Esophagus mucosa (tissue), 1 donor: ENCODE measurements around the gene ZNF839. TPM values are rescaled to one million over a fixed set of nuclear protein-coding genes. Genes with fewer than 3 reads are reported as not detected.
A peak's percentile ranks its signal among the peaks of the same experiment; 100 is the strongest.
"Not testable (repeated sequence)": the region's sequence is repeated elsewhere in the genome, so short reads cannot be mapped to it uniquely, and the experiment has no call there.

Source experiments
- ATAC-seq: fragments of 200-7000 bp; cut with Tn5 transposase; one replicate; pipeline ENCODE4 v1.9.1; 2020
- total RNA-seq: library from RNA; stranded (reverse); gene quantifications from one replicate; pipeline ENCODE4 v1.2.4, GENCODE V29; 2023
- donor health status: DM: yes; HTN: yes; CAD: no.

Gene ZNF839
- total RNA-seq, 1 donor from 2014 or later, result 6.1 TPM

DNA sequence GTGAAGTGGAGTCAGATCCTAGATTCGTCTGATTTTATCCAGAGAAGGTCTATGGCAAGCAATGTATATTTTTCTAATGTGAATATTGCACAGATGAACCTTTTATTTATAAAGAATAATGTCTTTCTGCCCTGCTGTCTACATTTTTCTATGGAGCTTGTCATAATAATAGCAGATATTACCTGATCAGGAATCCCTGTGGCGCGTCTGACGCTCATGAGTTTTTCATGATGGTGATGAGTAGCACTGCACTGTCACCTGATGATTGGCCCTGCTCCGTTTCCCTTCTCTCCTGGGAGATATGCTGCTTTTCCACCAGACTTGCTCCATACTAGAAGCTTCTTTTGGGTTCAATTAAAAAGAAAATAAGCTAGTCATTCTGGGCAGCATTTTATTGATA lies 22.7 kb downstream of the ZNF839 start:
- ATAC-seq, result no peak

DNA sequence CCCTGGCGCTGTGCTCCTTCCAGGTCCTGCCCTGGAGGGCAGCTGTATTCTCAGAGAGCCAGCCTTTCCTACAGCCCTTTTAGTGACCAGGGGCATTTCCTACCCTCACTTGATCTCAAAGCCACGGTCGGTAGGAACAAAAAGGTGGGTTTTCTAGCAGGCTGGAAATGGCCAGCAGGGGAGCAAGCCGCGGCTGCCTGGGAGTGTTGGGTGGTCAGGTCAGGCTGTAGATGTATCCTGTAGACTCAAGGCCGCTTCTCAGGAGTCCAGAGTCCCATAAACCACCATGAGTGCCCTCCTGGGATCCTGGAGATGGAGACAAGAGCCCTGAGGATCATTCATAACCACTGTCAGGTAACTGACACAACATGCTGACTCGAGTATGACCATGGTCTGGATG lies 24.5 kb downstream of the ZNF839 start:
- no peak for ATAC-seq

DNA sequence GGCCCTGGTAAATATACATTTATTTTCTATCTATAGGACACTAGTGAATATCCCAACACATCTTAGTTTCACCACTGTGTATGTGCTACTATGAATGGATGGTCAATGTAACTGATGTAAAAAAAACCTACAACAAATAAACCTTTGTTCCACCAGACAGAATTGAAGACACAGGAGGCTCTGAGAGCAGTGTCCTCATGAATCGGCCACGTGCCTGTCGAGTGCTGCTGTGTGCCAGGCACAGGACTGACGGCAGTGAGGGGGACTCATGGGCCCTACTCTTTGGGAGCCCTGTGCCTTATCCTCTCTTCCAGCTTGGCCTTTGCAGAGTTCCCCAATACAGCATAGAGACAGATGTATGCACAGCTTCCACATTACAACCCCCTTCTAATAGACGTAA lies 24.9 kb downstream of the ZNF839 start:
- ATAC-seq, result no peak

DNA sequence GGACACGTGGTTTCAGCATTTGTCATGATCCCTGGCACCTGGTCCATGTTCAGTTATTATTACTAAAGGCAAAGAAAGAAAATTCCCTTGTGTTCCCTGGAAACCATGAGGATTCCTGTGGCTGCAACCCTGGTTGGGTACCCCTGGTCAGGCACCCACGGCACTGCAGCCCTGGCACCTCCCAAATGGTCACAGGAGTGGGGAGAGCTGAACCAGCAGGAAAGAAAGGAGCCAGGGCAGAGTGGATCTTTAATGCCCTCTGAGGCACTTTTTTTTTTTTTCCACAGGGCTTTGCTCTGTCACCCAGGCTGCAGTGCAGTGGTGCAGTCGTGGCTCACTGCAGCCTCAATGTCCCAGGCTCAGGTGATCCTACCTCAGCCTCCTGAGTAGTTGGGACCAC lies 25.7 kb downstream of the ZNF839 start:
- no peak for ATAC-seq

DNA sequence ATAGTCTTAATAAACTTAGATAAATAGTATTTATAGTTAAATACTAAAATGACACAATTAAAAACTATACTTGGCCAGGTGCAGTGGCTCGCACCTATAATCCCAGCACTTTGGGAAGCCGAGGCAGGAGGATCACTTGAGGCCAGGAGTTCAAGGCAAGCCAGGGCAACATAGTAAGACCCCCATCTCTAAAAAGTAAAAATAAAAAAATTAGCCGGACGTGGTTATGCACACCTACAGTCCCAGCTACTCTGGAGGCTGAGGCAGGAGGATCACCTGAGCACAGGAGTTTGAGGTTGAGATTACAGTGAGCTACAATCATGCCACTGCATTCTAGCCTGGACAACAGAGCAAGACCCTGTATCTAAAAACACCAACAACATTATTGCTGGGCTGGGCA lies 27.1 kb downstream of the ZNF839 start:
- ATAC-seq, result no peak

DNA sequence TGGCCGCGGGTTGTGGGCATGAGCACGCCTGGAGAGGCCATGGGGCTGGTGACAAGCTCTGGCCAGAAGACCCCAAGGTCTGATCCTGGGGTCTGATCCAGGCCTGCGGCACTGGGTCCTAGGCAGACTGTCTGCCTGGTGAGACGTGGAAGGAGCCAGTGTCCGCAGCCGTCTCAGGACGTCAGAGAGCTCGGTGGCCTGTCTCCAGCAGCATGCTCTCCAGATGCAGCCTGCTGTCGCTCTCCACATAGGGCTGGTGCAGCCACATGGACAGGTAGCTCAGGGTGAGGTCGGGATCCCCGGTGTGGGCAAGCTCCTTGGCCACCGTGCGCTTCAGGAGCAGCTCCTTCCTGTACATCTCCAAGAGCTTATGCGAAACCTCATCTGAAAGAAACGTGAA lies 28.8 kb downstream of the ZNF839 start:
- peak; percentile 23 for ATAC-seq

DNA sequence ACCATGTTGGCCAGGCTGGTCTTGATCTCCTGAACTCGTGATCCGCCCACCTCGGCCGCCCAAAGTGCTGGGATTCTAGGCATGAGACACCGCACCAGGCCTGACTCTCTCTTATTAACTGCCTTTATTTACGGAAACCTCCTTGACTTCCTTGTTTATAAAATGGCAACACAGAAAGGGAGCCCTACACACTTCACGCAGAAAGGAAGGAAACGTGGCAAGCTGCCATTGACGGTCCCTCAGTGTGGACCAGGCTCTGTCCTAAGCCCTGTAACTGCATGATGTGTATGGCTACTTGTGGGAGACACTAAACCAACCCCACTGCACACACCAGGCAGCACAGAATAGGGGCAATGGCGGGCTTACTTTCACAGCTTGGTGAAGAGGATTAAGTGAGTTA lies 31.5 kb downstream of the ZNF839 start:
- ATAC-seq, result no peak

DNA sequence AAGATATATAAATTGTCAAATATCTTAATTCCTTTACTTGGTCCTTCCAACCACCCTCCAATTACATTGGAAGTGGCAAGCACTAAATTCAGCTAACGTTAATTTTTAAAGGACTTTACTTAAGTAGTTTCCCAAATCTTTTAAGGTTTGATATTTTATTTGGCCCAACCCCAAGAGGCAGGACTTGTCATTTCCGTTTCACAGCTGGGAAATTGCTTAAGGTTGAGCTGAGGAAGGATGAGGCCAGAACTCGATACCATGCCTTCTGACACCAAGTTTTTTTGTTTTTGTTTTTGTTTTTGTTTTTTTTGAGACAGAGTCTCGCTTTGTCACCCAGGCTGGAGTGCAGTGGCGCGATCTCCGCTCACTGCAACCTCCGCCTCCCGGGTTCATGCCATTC lies 32.0 kb downstream of the ZNF839 start:
- ATAC-seq, result not testable (repeated sequence)

DNA sequence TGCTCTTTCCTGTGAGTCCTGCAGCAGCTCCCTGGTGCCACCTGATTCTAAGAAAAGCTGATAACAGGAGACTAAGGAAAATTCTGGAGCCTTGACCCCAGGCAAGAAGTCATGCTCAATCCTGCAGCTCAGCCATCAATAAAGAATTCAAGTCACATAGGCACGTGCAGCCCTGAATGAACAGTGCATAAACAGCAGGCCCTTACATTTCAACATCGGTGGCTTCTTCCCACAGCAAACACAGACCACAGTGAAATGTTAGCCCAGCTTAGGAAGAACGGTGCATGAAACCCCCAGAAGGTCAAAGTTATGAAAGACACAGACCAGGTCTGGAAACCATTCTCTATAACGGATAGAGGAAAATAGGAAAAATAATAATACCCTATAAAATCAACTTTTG lies 32.7 kb downstream of the ZNF839 start:
- ATAC-seq, result no peak

DNA sequence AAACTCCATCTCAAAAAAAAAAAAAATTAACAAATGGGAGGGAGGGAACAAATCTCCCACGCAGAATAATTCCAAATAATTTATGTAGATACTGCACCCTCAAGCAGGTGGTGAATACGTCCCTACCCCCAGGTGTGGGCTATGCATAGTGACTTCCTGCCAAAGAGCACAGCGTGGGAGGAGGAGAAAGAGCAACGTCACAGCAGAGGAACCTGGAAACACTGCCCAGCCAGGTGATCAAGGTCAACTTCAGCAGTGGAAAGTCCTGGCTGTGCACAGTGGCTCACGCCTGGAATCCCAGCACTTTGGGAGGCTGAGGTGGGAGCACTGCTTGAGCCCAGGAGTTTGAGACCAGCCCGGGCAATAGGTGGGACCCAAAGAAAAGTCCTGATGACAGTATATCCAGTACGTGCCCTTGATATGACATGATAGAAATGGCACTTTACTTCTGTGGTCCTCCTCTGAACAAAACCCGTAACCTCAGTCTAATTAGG lies 33.6 kb downstream of the ZNF839 start:
- ATAC-seq, result no peak

DNA sequence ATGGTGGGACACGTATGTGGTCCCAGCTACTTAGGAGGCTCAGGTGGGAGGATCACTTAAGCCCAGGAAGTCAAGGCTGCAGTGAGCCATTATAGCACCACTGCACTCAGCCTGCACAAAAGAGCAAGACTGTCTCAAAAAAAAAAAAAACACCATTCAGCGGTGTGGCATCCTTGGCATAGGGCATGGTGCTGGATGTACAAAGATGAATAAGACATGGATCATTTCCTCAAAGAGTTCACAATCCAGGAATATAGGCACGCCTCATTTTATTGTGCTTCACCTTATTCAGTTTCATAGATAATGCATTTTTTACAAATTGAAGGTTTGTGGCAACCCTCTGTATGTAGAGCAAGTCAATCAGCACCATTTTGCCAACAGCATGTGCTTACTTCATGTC lies 36.7 kb downstream of the ZNF839 start:
- ATAC-seq, result no peak

DNA sequence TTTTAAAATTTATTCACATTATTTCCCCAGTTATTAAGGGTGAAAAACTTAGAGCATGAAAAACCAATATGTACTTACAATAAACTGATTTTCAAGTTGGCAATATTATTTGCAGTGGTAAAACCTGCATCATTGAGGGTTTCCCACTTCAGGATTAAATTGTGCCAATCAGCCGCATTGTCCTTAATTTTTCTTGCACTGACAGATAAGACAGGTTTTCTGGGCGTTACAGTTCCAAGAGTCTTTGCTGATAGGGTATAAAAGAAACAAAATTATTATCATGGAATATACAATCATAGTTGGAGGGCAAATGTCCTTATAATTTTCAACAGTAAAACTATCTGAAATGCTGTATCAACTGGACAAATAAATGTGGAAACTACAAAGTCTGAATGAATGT lies 39.8 kb downstream of the ZNF839 start:
- ATAC-seq, result no peak

DNA sequence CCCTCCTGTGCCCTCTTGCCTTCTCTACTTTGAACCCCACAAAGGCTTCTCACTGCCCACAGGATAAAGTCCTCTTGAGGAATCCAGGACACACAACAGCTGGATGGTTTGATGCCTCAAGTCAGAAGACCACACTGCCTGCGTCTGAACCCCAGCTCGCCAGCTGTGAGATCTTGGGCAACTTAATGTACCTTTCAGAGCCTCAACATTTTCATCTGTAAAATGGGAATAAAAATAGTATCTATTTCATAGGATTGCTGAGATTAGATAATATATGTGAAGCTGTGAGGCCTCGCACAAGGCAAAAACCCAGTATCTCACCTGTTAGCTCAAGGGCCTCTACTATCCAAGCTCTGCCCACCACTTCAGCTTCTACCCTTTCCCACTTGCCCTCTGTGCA lies 40.8 kb downstream of the ZNF839 start:
- ATAC-seq, result no peak

DNA sequence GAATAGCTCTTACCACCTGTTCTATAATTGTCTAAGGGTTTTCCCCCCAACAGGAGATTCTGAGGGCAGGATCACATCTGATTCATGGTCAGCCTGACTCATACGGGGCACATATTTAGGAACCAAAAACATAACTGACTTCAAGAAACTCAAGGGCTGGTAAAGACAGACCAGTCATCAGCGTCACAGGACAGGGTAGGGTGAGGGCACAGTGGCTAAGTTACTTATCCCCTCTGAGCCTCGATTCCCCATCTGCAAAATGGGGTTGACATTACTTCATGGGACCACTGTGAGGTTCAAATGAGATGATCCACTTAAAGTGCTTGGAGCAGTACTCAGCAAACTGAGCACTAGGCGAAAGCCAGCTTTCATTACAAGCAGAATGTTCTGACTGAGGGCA lies 42.5 kb downstream of the ZNF839 start:
- ATAC-seq, result peak; percentile 68

DNA sequence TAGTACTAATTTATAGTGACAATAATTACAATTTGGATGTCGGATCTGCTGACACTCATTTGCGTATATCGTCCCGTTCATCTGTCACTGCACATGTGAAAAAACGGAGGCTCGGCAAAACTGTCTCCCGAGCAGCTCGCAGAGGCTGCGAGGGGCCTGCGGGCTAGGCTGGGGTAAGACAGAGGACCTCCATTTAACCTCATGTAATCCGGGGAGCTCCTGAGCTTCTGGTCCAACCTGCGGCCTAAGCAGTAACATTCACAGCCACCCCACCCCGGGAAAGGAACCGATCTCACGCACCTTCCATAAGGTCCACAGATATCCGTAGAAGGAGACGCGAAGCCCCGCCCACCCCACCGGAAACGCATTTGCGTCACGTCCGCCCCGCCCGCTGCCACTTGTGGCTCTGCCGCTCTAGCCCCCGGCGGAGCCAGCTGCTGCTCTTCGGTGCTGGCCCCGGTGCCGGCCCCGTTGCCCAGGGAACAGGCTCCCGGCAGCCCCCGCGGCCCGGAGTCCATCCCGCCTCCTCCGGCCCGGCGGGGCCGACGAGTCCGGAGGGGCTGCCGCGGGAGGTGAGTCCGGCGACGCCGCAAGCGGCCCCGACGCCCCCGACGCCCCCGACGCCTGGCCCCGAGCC lies 43.1 kb downstream of the ZNF839 start, which contains the start of the genes CINP and TECPR2:
Gene CINP, minus strand, starts transcription at position 346 of the 637 bp plus-strand sequence. Its CDS starts 39 bp downstream, at position 307.
Gene TECPR2, plus strand, starts transcription at position 397 of the 637 bp plus-strand sequence. CDS start 13,781 bp downstream, outside the sequence.
- peak; percentile 97 for ATAC-seq

DNA sequence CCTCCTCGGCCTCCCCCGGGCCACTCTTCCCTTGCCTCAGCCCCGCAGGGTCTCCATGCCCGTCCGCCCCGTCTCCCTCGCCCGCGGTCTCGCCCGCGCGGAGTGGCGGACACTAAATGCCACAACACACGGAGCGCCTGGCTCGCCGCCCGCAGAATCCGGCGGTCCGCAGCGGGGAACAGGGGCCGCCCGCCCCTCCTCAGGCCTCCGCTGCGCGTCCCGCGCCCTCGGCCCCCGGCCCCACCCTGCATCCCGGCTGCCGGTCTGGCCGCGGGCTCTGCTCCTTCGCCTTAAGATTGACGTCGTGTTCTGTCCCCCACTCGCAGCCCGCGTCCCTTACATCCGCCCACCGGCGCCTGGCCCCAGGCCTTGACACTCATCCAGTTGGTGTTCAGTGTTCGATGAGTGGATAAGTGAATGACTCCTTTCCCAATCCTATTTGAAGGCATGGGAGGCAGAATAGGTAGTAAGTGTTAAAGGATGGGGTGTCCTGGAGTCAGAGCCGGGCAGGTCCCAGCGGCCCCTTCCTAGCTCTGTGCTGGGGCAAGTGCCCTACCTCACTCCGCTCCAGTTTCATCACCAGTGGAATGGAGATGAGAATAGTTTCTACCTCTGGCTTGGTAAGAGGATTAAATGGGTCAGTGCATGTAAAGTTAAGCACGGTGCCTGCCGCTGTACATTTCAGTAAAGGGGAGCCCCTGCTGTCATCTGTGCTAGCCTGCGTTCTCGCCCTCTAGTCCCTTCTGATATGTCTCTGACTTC lies 43.8 kb downstream of the ZNF839 start:
- ATAC-seq, result peak; percentile 30

DNA sequence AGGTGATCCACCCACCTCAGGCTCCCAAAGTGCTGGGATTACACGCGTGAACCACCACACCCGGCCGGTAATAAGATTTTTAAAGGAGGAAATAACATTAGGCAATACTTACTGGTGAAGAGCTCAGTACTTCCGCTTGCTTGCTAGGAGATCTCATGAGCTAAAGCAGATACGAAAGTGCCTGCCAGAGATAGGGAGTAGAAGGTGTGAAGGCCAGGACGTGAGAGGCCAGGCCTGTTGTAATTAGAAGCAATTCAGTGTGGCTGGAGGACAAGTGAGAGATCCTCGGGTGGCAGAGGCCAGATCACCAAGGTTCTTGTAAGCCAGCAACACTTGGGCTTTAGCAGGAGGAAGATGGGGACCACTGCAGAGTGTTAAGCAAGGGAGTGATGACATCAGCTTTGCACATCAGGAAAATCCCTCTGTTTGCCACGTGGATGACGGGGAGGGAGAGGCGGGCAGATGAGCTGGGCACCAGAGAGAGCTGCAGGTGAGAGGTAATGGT lies 50.8 kb downstream of the ZNF839 start:
- peak; percentile 35 for ATAC-seq

DNA sequence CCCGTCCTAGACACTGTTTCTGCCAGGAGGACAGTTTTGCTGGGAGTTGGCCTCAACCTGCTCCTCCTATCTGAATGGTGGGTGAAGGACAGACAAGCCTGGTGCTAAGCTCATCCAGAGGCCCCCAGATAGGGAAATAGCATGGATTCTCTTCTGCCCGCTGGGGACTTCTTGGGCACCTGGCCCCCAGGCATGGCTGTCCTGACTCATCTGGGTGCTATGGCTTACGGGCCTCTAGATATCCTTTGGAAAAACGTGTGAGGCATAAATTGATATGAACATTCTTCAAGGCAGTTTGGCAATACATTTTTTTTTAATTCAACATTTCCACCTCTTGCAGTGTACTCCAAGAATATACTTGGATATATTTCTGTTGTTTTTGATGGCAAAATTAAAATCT lies 51.8 kb downstream of the ZNF839 start:
- ATAC-seq, result no peak

DNA sequence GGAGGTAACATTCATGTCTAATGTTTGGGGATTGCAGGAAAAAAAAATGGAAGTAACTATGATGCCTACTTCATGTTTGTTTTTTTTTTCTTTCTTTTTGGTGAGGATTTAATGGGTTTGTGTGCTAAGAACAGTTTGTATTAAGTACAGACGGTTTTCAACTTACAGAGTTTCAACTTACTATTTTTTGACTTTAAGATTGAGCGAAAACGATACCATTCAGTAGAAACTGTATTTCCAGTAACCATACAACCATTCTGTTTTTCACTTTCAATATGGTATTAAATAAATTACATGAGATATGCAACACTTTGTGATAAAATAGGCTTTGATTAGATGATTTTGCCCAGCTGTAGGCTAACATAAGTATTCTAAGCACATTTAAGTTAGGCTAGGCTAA lies 53.6 kb downstream of the ZNF839 start:
- no peak for ATAC-seq

DNA sequence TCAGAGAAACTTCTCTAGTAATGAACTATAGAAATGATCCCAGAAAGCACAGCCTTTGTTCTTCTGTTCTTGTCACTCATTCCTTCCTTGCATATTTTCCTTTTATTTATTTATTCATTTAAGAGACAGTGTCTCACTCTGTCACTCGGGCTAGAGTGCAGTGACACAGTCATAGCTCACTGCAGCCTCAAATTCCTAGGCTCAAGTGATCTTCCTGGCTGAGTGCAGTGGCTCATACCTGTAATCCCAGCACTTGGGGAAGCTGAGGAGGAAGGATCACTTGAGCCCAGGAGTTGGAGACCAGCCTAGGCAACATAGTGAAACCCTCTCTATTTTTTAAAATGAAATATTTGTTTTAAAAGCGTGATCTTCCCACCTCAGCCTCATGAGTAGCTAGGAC lies 54.7 kb downstream of the ZNF839 start:
- ATAC-seq, result no peak

DNA sequence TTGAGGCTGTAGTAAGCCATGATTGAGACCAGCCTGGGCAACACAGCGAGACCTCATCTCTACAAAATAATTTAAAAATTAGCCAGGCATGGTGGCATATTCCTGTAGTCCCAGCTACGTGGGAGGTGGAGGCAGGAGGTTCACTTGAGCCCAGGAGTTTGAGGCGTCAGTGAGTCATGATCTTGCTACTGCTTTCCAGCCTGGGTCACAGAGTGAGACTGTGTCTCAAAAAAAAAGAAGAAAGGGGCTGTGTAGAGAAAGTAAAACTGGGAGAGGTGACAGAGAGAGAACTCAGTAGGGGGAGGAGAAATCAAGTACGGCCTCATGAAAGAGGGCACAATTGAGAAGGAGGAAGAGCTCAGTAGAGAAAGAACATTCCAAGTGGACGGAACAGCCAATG lies 55.6 kb downstream of the ZNF839 start:
- ATAC-seq, result no peak

DNA sequence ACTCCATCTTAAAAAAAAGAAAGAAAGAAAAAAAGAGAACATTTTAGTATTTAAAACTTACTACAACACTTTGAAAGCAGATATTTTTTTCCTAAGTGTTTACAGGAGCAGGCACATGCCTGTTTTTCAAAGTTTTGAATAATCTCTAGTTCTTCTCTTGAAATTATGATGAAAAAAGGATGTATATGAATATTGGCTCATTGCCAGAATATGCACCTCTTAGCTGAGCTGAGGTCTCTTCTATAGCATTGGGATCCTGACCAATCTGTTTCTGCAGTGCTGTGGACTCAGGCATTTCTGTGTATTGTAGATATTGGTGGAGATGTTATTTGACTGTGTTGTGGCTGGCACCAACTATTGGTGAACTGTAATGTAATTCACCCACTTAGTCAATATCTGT lies 58.1 kb downstream of the ZNF839 start:
- ATAC-seq, result no peak

DNA sequence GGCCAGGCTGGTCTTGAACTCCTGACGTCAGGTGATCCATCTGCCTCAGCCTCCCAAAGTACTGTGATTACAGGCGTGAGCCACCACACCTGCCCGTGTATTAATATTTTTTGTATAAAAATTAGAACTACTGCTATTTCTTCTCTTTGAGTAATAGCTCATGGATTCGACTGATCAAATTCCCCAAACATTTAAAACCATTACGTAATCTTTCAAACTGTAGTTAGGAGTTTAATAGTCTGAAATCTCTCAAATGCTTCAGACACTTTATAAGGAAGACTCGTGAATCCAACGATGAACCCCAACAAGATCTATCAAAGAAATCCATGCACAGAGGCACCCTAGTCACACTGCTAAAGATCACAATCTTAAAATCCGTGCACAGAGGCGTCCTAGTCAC lies 59.3 kb downstream of the ZNF839 start:
- no peak for ATAC-seq

DNA sequence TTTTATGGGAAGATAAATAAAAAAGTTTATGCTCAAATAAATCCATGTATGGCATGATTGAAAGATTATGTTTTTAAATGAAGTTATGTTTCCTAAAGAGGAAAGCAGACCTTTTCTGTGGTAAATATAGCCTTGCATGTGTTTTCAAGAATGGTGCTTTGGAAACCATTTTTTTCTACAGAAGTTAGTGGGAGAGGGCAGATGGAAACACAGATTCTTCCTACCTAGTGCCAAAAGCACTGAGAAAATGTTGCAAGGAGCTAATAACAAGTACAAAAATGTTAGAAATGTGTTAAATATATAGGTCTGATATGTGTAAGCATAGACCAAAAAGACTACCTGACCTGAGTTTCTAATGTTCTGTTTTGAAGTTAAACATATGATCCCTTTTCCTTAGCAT lies 67.5 kb downstream of the ZNF839 start:
- no peak for ATAC-seq
